Activated T-cell treated with anti-CD3 and anti-CD28 coated beads, Interleukin-2, amount 50 U/mL, for 72 hours (primary cell): ENCODE measurements around the gene UBE2R2. TPM values are rescaled to one million over a fixed set of nuclear protein-coding genes. Genes with fewer than 3 reads are reported as not detected.
"Not testable (repeated sequence)": the region's sequence is repeated elsewhere in the genome, so short reads cannot be mapped to it uniquely, and the experiment has no call there.

ENCODE experiments used
- ATAC-seq, 2 donors: fragments of 150-1000 bp; cut with Tn5 transposase; replicated peaks in 1 of 2; 2 replicates each; pipeline ENCODE4 v1.10.0; 2021; ENCODE audit warnings: moderate library complexity in 2 of 2, mild to moderate bottlenecking in 1 of 2
- DNase-seq, 2 donors: peaks; one replicate each; pipeline ENCODE4 v3.0.0; 2021 to 2022; ENCODE audit warnings: mixed read lengths in 1 of 2
- H3K27ac Mint-ChIP-seq: one replicate; pipeline ENCODE4 v1.8.0; 2022; ENCODE audit warnings: mild to moderate bottlenecking, moderate library complexity, mixed read lengths
- H3K27me3 Mint-ChIP-seq: one replicate; pipeline ENCODE4 v1.8.0; 2022; ENCODE audit warnings: low read depth, mixed read lengths
- H3K36me3 Mint-ChIP-seq, 2 donors: one replicate each; pipeline ENCODE4 v1.8.0; 2022; ENCODE audit warnings: mixed read lengths in 2 of 2, mild to moderate bottlenecking in 1 of 2; ENCODE audit not compliant: insufficient read depth in 2 of 2
- H3K4me1 Mint-ChIP-seq: one replicate; pipeline ENCODE4 v1.8.0; 2022; ENCODE audit warnings: low read depth, mixed read lengths
- H3K4me3 Mint-ChIP-seq, 2 donors: one replicate each; pipeline ENCODE4 v1.8.0; 2022; ENCODE audit warnings: mild to moderate bottlenecking in 2 of 2, mixed read lengths in 2 of 2, moderate library complexity in 2 of 2
- H3K9me3 Mint-ChIP-seq, 2 donors: one replicate each; pipeline ENCODE4 v1.8.0; 2022; ENCODE audit warnings: mixed read lengths in 2 of 2
- total RNA-seq, 2 donors: library from RNA; stranded (reverse); gene quantifications; one replicate each; pipeline ENCODE4 v1.2.3, GENCODE V29; 2022

Gene UBE2R2
- total RNA-seq, 2 donors from 2014 or later, result 58.1 to 59.7 TPM

GRCh38 chr9:33942471-33943083 lies 125.6 kb downstream of the UBE2R2 start:
- Mint-ChIP-seq H3K27me3 (no peaks in the 10 kb centered on the region), H3K36me3 (peaks cover 2 to 26% of the 10 kb centered on the region in 2 donors), H3K4me3 (no peak overlapping the region), H3K4me1 (no peaks in the 10 kb centered on the region), H3K9me3 (no peaks in the 10 kb centered on the region), H3K27ac (no peak overlapping the region)
- no peak for DNase-seq
- ATAC-seq, result no peak

- Mint-ChIP-seq H3K36me3 (peaks cover 2 to 30% of the 10 kb centered on the region in 2 donors), H3K4me1 (no peaks in the 10 kb centered on the region), H3K4me3 (no peak overlapping the region), H3K9me3 (no peaks in the 10 kb centered on the region), H3K27me3 (no peaks in the 10 kb centered on the region), H3K27ac (peak overlapping the region; percentile 14)
- DNase-seq, result no peak
- no peak for ATAC-seq
Measured at GRCh38 chr9:33943389-33943788, 126.4 kb downstream of the UBE2R2 start.

GRCh38 chr9:33946779-33947535 lies 130.0 kb downstream of the UBE2R2 start:
- no peaks in the 10 kb centered on the region for H3K27me3 Mint-ChIP-seq
- peaks cover 3 to 24% of the 10 kb centered on the region in 2 donors for H3K36me3 Mint-ChIP-seq
- H3K4me1 Mint-ChIP-seq, result no peaks in the 10 kb centered on the region
- DNase-seq, result no peak
- ATAC-seq, result no peak
- no peaks in the 10 kb centered on the region for H3K9me3 Mint-ChIP-seq
- peak overlapping the region; percentile 79 for H3K27ac Mint-ChIP-seq
- H3K4me3 Mint-ChIP-seq, result no peak overlapping the region

- no peak for DNase-seq
- Mint-ChIP-seq H3K27me3 (no peaks in the 10 kb centered on the region), H3K4me3 (no peak overlapping the region), H3K36me3 (peaks cover 5 to 16% of the 10 kb centered on the region in 2 donors), H3K9me3 (no peaks in the 10 kb centered on the region), H3K27ac (no peak overlapping the region), H3K4me1 (no peaks in the 10 kb centered on the region)
- ATAC-seq, result no peak
Measured at GRCh38 chr9:33950371-33950770, 133.4 kb downstream of the UBE2R2 start.

- H3K36me3 Mint-ChIP-seq, result peaks cover 5 to 14% of the 10 kb centered on the region in 2 donors
- ATAC-seq, result no peak
- H3K27ac Mint-ChIP-seq, result peak overlapping the region; percentile 36
- H3K27me3 Mint-ChIP-seq, result no peaks in the 10 kb centered on the region
- no peaks in the 10 kb centered on the region for H3K9me3 Mint-ChIP-seq
- no peak for DNase-seq
- no peak overlapping the region for H3K4me3 Mint-ChIP-seq
- no peaks in the 10 kb centered on the region for H3K4me1 Mint-ChIP-seq
Measured at GRCh38 chr9:33952066-33952465, 135.1 kb downstream of the UBE2R2 start.

- no peaks in the 10 kb centered on the region for H3K4me1 Mint-ChIP-seq
- peaks cover 3 to 13% of the 10 kb centered on the region in 2 donors for H3K36me3 Mint-ChIP-seq
- H3K27ac Mint-ChIP-seq, result no peak overlapping the region
- no peaks in the 10 kb centered on the region for H3K27me3 Mint-ChIP-seq
- ATAC-seq (no peak), DNase-seq (no peak)
- no peak overlapping the region for H3K4me3 Mint-ChIP-seq
- no peaks in the 10 kb centered on the region for H3K9me3 Mint-ChIP-seq
Measured at GRCh38 chr9:33956544-33956943, 139.6 kb downstream of the UBE2R2 start.

- no peaks in the 10 kb centered on the region for H3K4me1 Mint-ChIP-seq
- no peak overlapping the region for H3K27ac Mint-ChIP-seq
- DNase-seq (no peak), ATAC-seq (no peak)
- H3K36me3 Mint-ChIP-seq, result peaks cover 0 to 15% of the 10 kb centered on the region in 2 donors
- no peaks in the 10 kb centered on the region for H3K9me3 Mint-ChIP-seq
- no peaks in the 10 kb centered on the region for H3K27me3 Mint-ChIP-seq
- no peak overlapping the region for H3K4me3 Mint-ChIP-seq
Measured at GRCh38 chr9:33959725-33960124, 142.8 kb downstream of the UBE2R2 start.

GRCh38 chr9:33962468-33962867 lies 145.5 kb downstream of the UBE2R2 start:
- H3K4me3 Mint-ChIP-seq, DNase-seq, H3K4me1 Mint-ChIP-seq, ATAC-seq, H3K27ac Mint-ChIP-seq, H3K9me3 Mint-ChIP-seq, H3K27me3 Mint-ChIP-seq: not testable (repeated sequence)
- H3K36me3 Mint-ChIP-seq, result peaks cover 0 to 14% of the 10 kb centered on the region in 2 donors

GRCh38 chr9:33964086-33964768 lies 147.3 kb downstream of the UBE2R2 start:
- no peak overlapping the region for H3K27ac Mint-ChIP-seq
- ATAC-seq, result no peak
- no peaks in the 10 kb centered on the region for H3K4me1 Mint-ChIP-seq
- no peaks in the 10 kb centered on the region for H3K9me3 Mint-ChIP-seq
- H3K4me3 Mint-ChIP-seq, result no peak overlapping the region
- peaks cover 0 to 16% of the 10 kb centered on the region in 2 donors for H3K36me3 Mint-ChIP-seq
- no peaks in the 10 kb centered on the region for H3K27me3 Mint-ChIP-seq
- no peak for DNase-seq

Other genes with a start within 250 kb of the UBE2R2 start
- not detected for gene PRSS3, start 21.6 kb upstream of the UBE2R2 start, total RNA-seq
- gene UBAP2, start 231.7 kb downstream of the UBE2R2 start, total RNA-seq, result 10 to 100 TPM; 32.1 to 34.5 TPM